Heart left ventricle (tissue), 16 donors: ENCODE results near the gene RBMX. TPM values are rescaled to one million over a fixed set of nuclear protein-coding genes. Genes with fewer than 3 reads are reported as not detected.
A peak's percentile ranks its signal among the peaks of the same experiment; 100 is the strongest.
"Not testable (repeated sequence)": the region's sequence is repeated elsewhere in the genome, so short reads cannot be mapped to it uniquely, and the experiment has no call there.

ENCODE experiments used
- ATAC-seq, 4 donors: fragments of 200-7000 bp; cut with Tn5 transposase; one replicate each; pipeline ENCODE4 v1.9.1; 2020 to 2022; ENCODE audit warnings: moderate library complexity in 4 of 4, mild to moderate bottlenecking in 3 of 4, moderate number of reproducible peaks in 1 of 4
- DNase-seq, 5 donors: peaks; one replicate each; pipeline ENCODE4 v3.0.0-alpha.2; 2020
- H3K27ac ChIP-seq, 12 donors: fragments of 200-600 bp; sonication (generic) in 4 of 12; one replicate each; pipeline versions ENCODE4 v1.5.0 to v1.8.0; 2016 to 2022; ENCODE audit warnings: mild to moderate bottlenecking in 2 of 12
- H3K27me3 ChIP-seq, 9 donors: fragments of 200-600 bp; sonication (generic) in 2 of 9; one replicate each; pipeline versions ENCODE4 v1.5.1 to v1.8.0; 2016 to 2022; ENCODE audit warnings: mild to moderate bottlenecking in 3 of 9
- H3K36me3 ChIP-seq, 9 donors: fragments of 200-600 bp; sonication (generic) in 2 of 9; one replicate each; pipeline versions ENCODE4 v1.5.0 to v1.8.0; 2018 to 2022; ENCODE audit warnings: mild to moderate bottlenecking in 2 of 9
- H3K4me1 ChIP-seq, 12 donors: fragments of 200-600 bp; sonication (generic) in 4 of 12; one replicate each; pipeline versions ENCODE4 v1.5.0 to v1.8.0; 2016 to 2022; ENCODE audit warnings: mild to moderate bottlenecking in 3 of 12
- H3K4me3 ChIP-seq, 12 donors: fragments of 200-600 bp; sonication (generic) in 4 of 12; one replicate each; pipeline versions ENCODE4 v1.5.0 to v1.8.0; 2017 to 2022; ENCODE audit warnings: mild to moderate bottlenecking in 9 of 12, moderate library complexity in 4 of 12
- H3K9me3 ChIP-seq, 12 donors: fragments of 200-600 bp; sonication (generic) in 4 of 12; one replicate each; pipeline versions ENCODE4 v1.5.0 to v1.8.0; 2016 to 2022; ENCODE audit warnings: mild to moderate bottlenecking in 1 of 12
- POLR2A ChIP-seq, 2 donors: fragments of 450-650 bp; IDR thresholded peaks; one replicate each; pipeline ENCODE4 v1.6.1; 2017; ENCODE audit warnings: antibody characterized with exemption in 2 of 2, mild to moderate bottlenecking in 2 of 2, moderate library complexity in 2 of 2
- WGBS, 4 donors: extraction: QIAGEN DNeasy Blood & Tissue Kit in 2 of 4; methylation state at CpG; one replicate each; pipeline versions ENCODE4 v1.1.5 to v1.1.7; 2013 to 2018; 5-methylcytosine and 5-hydroxymethylcytosine counted together
- intact Hi-C, 10 donors: fragments of 100-400 bp; cut with DNase I; formaldehyde crosslinking; loops; one replicate each; pipeline versions ENCODE4 v1.11.1 to v1.14.2; 2022
- polyA plus RNA-seq, 2 donors: library from polyadenylated mRNA; stranded (reverse); fragments of 200-250 nt; gene quantifications; one replicate each; pipeline ENCODE4 v1.2.3, GENCODE V29; 2013
- total RNA-seq, 9 donors: library from RNA; depleted of rRNA in 2 of 9; stranded (reverse); fragments of >200 nt in 2 of 9; fragmentation: NEBNext Ultra II Directional in 3 of 9; extraction: Animal tissue kit (Norgen Biotek cat#: 25700) in 3 of 9; gene quantifications; one replicate each; pipeline versions ENCODE4 v1.1.0 to v1.2.4, GENCODE V29; 2016 to 2023
- TF ChIP-seq, protein P1 (sequence below), 12 donors: fragments of 200-600 bp; sonication (generic) in 4 of 12; IDR thresholded peaks; one replicate each; pipeline versions ENCODE4 v1.5.0 to v1.8.0; 2018 to 2022; ENCODE audit warnings: antibody characterized with exemption in 12 of 12, mild to moderate bottlenecking in 5 of 12
- donor health status: ischemic (EF 13 %, LVEDD 7.1; RV severe dilation, severe dysfunction).
- donor health status: healthy with polysubstance abuse.
- donor health status: DM: no; HTN: yes; CAD: no.
- donor health status: DM: no; HTN: no; CAD: no.
- donor health status: ischemic (EF 25% LVEDD 6.9; RV normal size, moderate dysfunction).
- donor health status: ischemic (EF 25% LVEDD 5.7; RV mildly dilated, moderate dysfunction).
- donor health status: healthy.
- donor health status: DM: yes; HTN: yes; CAD: no.
- donor health status: ischemic (EF 35%, LVEDD 5.7; RV mildly dilated, moderate dysfunction).
- donor health status: nonischemic (EF 11% LVEDD 7.7; RV severe dilation, severe dysfunction).
- donor health status: DM: yes; HTN: yes; CAD: no.
- donor health status: PGD.
- donor health status: ischemic (EF 29% LVEDD 5.4; RV normal size, mild dysfunction).
- donor health status: nonischemic (EF 23%, LVEDD 6.1; RV moderate dilation, normal function).

Gene RBMX
- total and polyA plus RNA-seq, 11 donors = 60.3 to 182 (median 89.9) TPM

DNA sequence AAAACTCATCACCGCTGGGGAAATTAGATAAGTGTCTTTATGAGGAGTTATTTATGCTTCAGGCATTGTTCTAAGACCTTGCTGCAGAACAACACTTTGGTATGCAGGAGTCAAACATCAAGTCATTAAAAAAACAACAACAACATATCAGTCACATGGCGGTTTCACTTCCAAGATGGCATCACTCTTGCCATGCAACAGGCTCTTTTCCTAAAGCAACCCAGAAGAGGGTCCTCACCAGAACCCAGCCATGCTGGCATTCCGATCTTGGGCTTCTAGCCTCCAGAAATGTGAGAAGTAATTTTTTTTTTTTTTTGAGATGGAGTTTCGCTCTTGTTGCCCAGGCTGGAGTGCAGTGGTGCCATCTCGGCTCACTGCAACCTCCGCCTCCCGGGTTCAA, 8.7 kb upstream of the RBMX start:
- no peak overlapping the region for H3K27ac ChIP-seq
- 86 to 98% (median 91%) methylated on average over 7 of the region's 7 CpGs for WGBS, 4 donors
- no peak overlapping the region for H3K4me3 ChIP-seq
- ATAC-seq = no peak
- H3K36me3 ChIP-seq = no peaks in the 10 kb centered on the region
- no peaks in the 10 kb centered on the region for H3K9me3 ChIP-seq
- no peak for DNase-seq
- TF ChIP-seq, protein P1, sequence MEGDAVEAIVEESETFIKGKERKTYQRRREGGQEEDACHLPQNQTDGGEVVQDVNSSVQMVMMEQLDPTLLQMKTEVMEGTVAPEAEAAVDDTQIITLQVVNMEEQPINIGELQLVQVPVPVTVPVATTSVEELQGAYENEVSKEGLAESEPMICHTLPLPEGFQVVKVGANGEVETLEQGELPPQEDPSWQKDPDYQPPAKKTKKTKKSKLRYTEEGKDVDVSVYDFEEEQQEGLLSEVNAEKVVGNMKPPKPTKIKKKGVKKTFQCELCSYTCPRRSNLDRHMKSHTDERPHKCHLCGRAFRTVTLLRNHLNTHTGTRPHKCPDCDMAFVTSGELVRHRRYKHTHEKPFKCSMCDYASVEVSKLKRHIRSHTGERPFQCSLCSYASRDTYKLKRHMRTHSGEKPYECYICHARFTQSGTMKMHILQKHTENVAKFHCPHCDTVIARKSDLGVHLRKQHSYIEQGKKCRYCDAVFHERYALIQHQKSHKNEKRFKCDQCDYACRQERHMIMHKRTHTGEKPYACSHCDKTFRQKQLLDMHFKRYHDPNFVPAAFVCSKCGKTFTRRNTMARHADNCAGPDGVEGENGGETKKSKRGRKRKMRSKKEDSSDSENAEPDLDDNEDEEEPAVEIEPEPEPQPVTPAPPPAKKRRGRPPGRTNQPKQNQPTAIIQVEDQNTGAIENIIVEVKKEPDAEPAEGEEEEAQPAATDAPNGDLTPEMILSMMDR (IDR thresholded peaks at IDR 0.05) = no peak
- TF ChIP-seq POLR2A (IDR thresholded peaks at IDR 0.05) = no peak
- H3K27me3 ChIP-seq = no peaks in the 10 kb centered on the region
- no peaks in the 10 kb centered on the region for H3K4me1 ChIP-seq
- intact Hi-C loops = loop anchor here in 2 of 10 donors (5.0 to 10.0 kb wide), 2 partner anchors 38 to 124 kb away; no protein-coding TSS in a partner anchor

DNA sequence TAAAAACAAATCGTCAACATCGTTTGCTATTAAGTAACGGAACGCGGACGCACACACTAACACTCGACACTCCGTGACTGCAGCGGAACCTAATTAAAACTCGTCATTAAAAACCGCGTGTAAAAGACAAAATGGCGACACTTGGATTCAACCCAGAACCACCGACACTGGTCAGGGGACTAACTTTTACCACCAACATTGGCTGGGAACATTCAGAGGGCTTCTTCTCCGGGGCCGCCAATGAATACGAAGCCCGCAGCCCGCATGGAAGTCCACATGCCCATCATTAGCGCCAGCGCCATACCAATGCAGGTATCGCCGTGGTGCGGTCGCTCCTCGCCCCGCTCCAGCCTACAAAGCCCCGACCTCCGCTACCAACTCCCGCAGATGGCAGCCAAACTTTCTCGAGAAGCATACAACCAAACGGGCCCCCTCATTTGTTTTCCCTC, 498 bp downstream of the RBMX start:
- Histone ChIP-seq H3K9me3 (no peaks in the 10 kb centered on the region), H3K27ac (peak overlapping the region; percentile 88 to 99 (median 94)), H3K4me3 (peak overlapping the region; percentile 57 to 97 (median 78)), H3K27me3 (no peaks in the 10 kb centered on the region), H3K4me1 (peaks cover 0 to 11% (median 6%) of the 10 kb centered on the region in 12 donors), H3K36me3 (peaks cover 0 to 40% (median 31%) of the 10 kb centered on the region in 9 donors)
- WGBS, 4 donors = 0 to 43% (median 20%) methylated on average over 31 to 32 of the region's 32 CpGs
- TF ChIP-seq, protein P1 (IDR thresholded peaks at IDR 0.05) = no peak
- TF ChIP-seq POLR2A (IDR thresholded peaks at IDR 0.05) = no peak
- ATAC-seq (peak; percentile 30 to 54 (median 47)), DNase-seq (peak; percentile 15 to 66 (median 42))
- intact Hi-C loops = loop anchor here in 3 of 10 donors (2.0 to 10.0 kb wide), 2 partner anchors 29 to 115 kb away; no protein-coding TSS in a partner anchor

DNA sequence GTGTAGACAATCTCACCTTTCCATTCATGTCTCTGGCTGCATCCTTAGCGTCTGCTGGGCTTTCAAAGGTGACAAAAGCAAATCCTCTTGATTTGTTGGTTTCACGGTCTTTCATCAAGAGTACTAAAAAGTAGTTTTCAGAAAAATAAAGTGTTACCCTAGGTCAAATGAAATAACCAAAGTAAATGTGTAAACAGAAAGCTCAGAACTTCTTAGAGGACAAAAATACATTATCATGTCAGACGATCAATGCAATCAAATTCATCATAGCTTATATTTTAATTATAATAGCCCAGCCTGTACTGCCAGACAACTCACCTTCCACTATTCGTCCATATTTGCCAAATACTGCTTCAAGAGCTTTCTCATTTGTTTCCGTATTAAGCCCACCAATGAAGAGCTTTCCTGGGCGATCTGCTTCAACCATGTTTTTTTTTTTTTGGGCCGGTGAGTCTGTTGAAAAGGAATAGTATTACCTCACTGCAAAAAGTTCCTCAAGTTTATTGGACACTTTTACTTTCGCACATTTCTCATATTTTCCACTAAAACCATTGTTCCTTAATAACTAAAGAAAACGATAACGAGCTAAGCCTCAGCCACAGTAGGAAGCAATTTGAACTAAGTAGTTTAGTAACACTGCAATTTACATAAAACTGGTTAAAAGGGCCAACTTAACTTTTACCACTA, 1.4 kb downstream of the RBMX start:
- H3K4me3 ChIP-seq = peak overlapping the region; percentile 57 to 97 (median 78)
- ATAC-seq (peak in 1 of 4 donors; percentile 8), DNase-seq (no peak)
- peaks cover 0 to 49% (median 40%) of the 10 kb centered on the region in 9 donors for H3K36me3 ChIP-seq
- intact Hi-C loops = loop anchor here in 2 of 10 donors (10.0 kb wide), 1 partner anchor 114 kb away; no protein-coding TSS in a partner anchor
- peaks cover 0 to 11% (median 7%) of the 10 kb centered on the region in 12 donors for H3K4me1 ChIP-seq
- H3K27ac ChIP-seq = peak overlapping the region; percentile 88 to 99 (median 94)
- no peak for TF ChIP-seq POLR2A (IDR thresholded peaks at IDR 0.05)
- TF ChIP-seq, protein P1 (IDR thresholded peaks at IDR 0.05) = no peak
- H3K27me3 ChIP-seq = no peaks in the 10 kb centered on the region
- WGBS, 4 donors = 6 to 29% (median 17%) methylated on average over 10 of the region's 10 CpGs
- H3K9me3 ChIP-seq = no peaks in the 10 kb centered on the region

DNA sequence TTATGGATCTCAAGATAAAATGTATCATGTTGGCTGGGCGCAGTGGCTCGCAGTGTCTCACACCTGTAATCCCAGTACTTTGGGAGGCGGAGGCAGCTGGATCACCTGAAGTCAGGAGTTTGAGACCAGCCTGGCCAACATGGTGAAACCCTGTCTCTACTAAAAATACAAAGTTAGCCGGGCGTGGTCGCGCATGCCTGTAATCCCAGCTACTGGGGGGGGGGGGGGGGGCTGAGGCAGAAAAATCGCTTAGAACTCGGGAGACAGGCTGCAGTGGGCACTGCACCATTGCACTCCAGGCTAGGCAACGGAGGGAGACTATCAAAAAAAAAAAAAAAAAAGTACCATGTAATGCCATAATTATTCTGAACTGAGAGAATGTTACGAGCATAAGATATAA, 2.1 kb downstream of the RBMX start:
- intact Hi-C loops = loop anchor here in 2 of 10 donors (10.0 kb wide), 1 partner anchor 114 kb away; no protein-coding TSS in a partner anchor
- no peak for ATAC-seq
- no peak for TF ChIP-seq POLR2A (IDR thresholded peaks at IDR 0.05)
- TF ChIP-seq, protein P1 (IDR thresholded peaks at IDR 0.05) = no peak
- Histone ChIP-seq H3K36me3 (peaks cover 0 to 56% (median 47%) of the 10 kb centered on the region in 9 donors), H3K9me3 (no peaks in the 10 kb centered on the region), H3K27me3 (no peaks in the 10 kb centered on the region), H3K27ac (no peak overlapping the region), H3K4me1 (peaks cover 0 to 11% (median 7%) of the 10 kb centered on the region in 12 donors), H3K4me3 (peak overlapping the region in 11 of 12 donors; percentile 63 to 97 (median 80))
- WGBS, 4 donors = 23 to 58% (median 30%) methylated on average over 11 of the region's 11 CpGs
- no peak for DNase-seq

DNA sequence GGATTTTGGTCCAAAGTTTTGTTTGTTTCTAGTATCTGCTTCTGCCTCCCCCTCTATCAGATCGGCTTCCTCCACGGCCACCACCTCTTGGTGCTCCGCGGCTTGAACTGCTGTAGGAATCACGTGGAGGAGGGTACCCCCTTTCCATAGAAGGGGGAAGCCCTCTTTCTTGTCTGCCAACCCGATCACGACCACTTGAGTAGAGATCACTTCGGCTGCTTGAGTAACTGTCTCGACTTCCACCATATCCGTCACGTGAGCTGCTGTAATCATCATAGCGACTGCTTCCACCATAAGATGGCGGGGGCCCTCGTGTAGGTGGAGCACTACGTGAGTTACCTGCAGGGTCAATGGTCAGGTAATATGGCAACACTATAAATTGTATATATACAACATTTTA, 6.4 kb downstream of the RBMX start:
- H3K27me3 ChIP-seq, H3K9me3 ChIP-seq, ATAC-seq, DNase-seq, H3K27ac ChIP-seq, H3K4me3 ChIP-seq: not testable (repeated sequence)
- intact Hi-C loops = loop anchor here in 2 of 10 donors (10.0 kb wide), 1 partner anchor 109 kb away; no protein-coding TSS in a partner anchor
- 63 to 77% (median 66%) methylated on average over 15 of the region's 15 CpGs for WGBS, 4 donors
- Histone ChIP-seq H3K36me3 (peaks cover 0 to 99% (median 89%) of the 10 kb centered on the region in 9 donors), H3K4me1 (peaks cover 0 to 28% (median 9%) of the 10 kb centered on the region in 12 donors)

DNA sequence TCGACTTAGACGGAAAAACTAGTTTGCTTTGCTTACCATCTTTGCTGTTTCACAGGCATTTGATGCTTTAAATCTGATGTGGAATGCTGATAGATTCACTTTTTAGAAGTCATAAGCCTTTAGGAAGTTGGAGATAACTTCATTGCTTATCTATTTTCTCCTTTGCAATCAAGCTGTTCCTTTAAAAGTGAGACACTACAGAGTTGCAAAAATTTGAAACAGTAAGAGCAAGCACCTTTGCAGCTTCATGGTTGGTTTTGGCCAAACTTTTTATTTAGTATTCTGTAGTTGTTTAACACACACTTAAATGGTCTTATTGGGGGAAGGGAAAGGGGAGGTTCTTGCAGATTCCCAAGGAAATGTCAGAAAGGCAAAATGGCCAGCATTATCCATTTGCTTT, 7.3 kb downstream of the RBMX start:
- intact Hi-C loops = loop anchor here in 2 of 10 donors (10.0 kb wide), 1 partner anchor 108 kb away; no protein-coding TSS in a partner anchor
- peaks cover 0 to 100% (median 97%) of the 10 kb centered on the region in 9 donors for H3K36me3 ChIP-seq
- WGBS, 4 donors = 73 to 78% (median 76%) methylated on average over 2 of the region's 2 CpGs

More for the DNA sequence above, 7.3 kb downstream of the RBMX start:
- not testable (repeated sequence) for ATAC-seq, DNase-seq, H3K9me3 ChIP-seq, H3K27ac ChIP-seq, H3K4me3 ChIP-seq, H3K27me3 ChIP-seq
- H3K4me1 ChIP-seq = peaks cover 0 to 32% (median 8%) of the 10 kb centered on the region in 12 donors
